Tibial nerve (tissue), 4 donors: ENCODE data around the gene SAXO1. TPM values are rescaled to one million over a fixed set of nuclear protein-coding genes. Genes with fewer than 3 reads are reported as not detected.

Experiments
- DNase-seq, 2 donors: peaks; one replicate each; pipeline ENCODE4 v3.0.0-alpha.2; 2019; ENCODE audit warnings: low spot score in 2 of 2
- H3K27ac ChIP-seq, 4 donors: fragments of 200-600 bp; sonication (generic) in 3 of 4; one replicate each; pipeline ENCODE4 v1.5.1; 2017 to 2019; ENCODE audit warnings: mild to moderate bottlenecking in 1 of 4
- H3K27me3 ChIP-seq, 2 donors: fragments of 200-600 bp; sonication (generic) in 1 of 2; one replicate each; pipeline versions ENCODE4 v1.5.1 to v1.6.0; 2017 to 2019
- H3K36me3 ChIP-seq, 3 donors: fragments of 200-600 bp; sonication (generic); one replicate each; pipeline ENCODE4 v1.5.1; 2018 to 2019
- H3K4me1 ChIP-seq, 4 donors: fragments of 200-600 bp; sonication (generic) in 3 of 4; one replicate each; pipeline ENCODE4 v1.5.1; 2017 to 2019
- H3K4me3 ChIP-seq, 4 donors: fragments of 200-600 bp; sonication (generic) in 3 of 4; one replicate each; pipeline ENCODE4 v1.5.1; 2017 to 2019; ENCODE audit warnings: mild to moderate bottlenecking in 1 of 4, moderate library complexity in 1 of 4
- H3K9me3 ChIP-seq, 4 donors: fragments of 200-600 bp; sonication (generic) in 3 of 4; one replicate each; pipeline ENCODE4 v1.5.1; 2017 to 2019
- CTCF ChIP-seq, 5 experiments: fragments of 200-600 bp in 3 of 5; fragments of 450-650 bp in 2 of 5; sonication (generic) in 3 of 5; IDR thresholded peaks; one replicate each; pipeline ENCODE4 v1.5.1; 2016 to 2019; ENCODE audit warnings: antibody characterized with exemption in 5 of 5, mild to moderate bottlenecking in 3 of 5, moderate library complexity in 2 of 5
- EP300 ChIP-seq, 2 donors: sonication (generic); formaldehyde crosslinking; IDR thresholded peaks; one replicate each; pipeline ENCODE4 v1.6.1; 2017; ENCODE audit warnings: antibody characterized with exemption in 2 of 2, mild to moderate bottlenecking in 1 of 2
- POLR2A ChIP-seq, 2 donors: fragments of 450-650 bp; IDR thresholded peaks; one replicate each; pipeline ENCODE4 v1.6.1; 2017; ENCODE audit warnings: antibody characterized with exemption in 2 of 2, mild to moderate bottlenecking in 2 of 2, moderate library complexity in 2 of 2
- WGBS, 2 donors: methylation state at CpG; one replicate each; pipeline ENCODE4 v1.1.5; 2018; 5-methylcytosine and 5-hydroxymethylcytosine counted together
- total RNA-seq, 4 donors: library from RNA; depleted of rRNA; stranded (reverse); fragments of >200 nt; gene quantifications; one replicate each; pipeline ENCODE4 v1.1.0, GENCODE V29; 2016

SAXO1 gene
- total RNA-seq, 4 donors from 2014 or later = 0.39 to 1.0 TPM; not detected in 2

GRCh38 chr9:18971909-18972308 is 61.1 kb downstream of the SAXO1 start:
- TF ChIP-seq CTCF (IDR thresholded peaks at IDR 0.05) (no peak), POLR2A (IDR thresholded peaks at IDR 0.05) (no peak), EP300 (IDR thresholded peaks at IDR 0.05) (no peak)
- H3K27me3 ChIP-seq = no peaks in the 10 kb centered on the region
- H3K9me3 ChIP-seq = no peaks in the 10 kb centered on the region

GRCh38 chr9:18971404-18971803 is 61.6 kb downstream of the SAXO1 start:
- Histone ChIP-seq H3K9me3 (no peaks in the 10 kb centered on the region), H3K27ac (no peak overlapping the region), H3K4me1 (peaks cover 0 to 6% (median 0%) of the 10 kb centered on the region in 4 donors), H3K4me3 (no peak overlapping the region), H3K27me3 (no peaks in the 10 kb centered on the region), H3K36me3 (no peaks in the 10 kb centered on the region)
- TF ChIP-seq EP300 (IDR thresholded peaks at IDR 0.05) (no peak), POLR2A (IDR thresholded peaks at IDR 0.05) (no peak), CTCF (IDR thresholded peaks at IDR 0.05) (no peak)
- WGBS, 2 donors = 35% methylated on average over 2 of the region's 2 CpGs
- DNase-seq = no peak

More at GRCh38 chr9:18971909-18972308, 61.1 kb downstream of the SAXO1 start:
- Histone ChIP-seq H3K36me3 (no peaks in the 10 kb centered on the region), H3K27ac (no peak overlapping the region), H3K4me1 (peaks cover 0 to 6% (median 0%) of the 10 kb centered on the region in 4 donors), H3K4me3 (no peak overlapping the region)
- no peak for DNase-seq
- WGBS, 2 donors = 65 to 81% methylated on average over 1 of the region's 1 CpG

- TF ChIP-seq EP300 (IDR thresholded peaks at IDR 0.05) = no peak
- no peak for TF ChIP-seq POLR2A (IDR thresholded peaks at IDR 0.05)
- TF ChIP-seq CTCF (IDR thresholded peaks at IDR 0.05) = no peak
- WGBS, 2 donors = 87 to 93% methylated on average over 2 of the region's 2 CpGs
These were observed 62.6 kb downstream of the SAXO1 start for GRCh38 chr9:18970393-18970792.

GRCh38 chr9:18969128-18969527 is 63.9 kb downstream of the SAXO1 start:
- peaks cover 0 to 6% (median 1%) of the 10 kb centered on the region in 4 donors for H3K9me3 ChIP-seq
- no peaks in the 10 kb centered on the region for H3K36me3 ChIP-seq
- no peak overlapping the region for H3K27ac ChIP-seq
- no peak for DNase-seq
- H3K4me3 ChIP-seq = no peak overlapping the region
- TF ChIP-seq EP300 (IDR thresholded peaks at IDR 0.05) (no peak), CTCF (IDR thresholded peaks at IDR 0.05) (no peak), POLR2A (IDR thresholded peaks at IDR 0.05) (no peak)
- no peaks in the 10 kb centered on the region for H3K27me3 ChIP-seq
- whole genome bisulfite sequencing, 2 donors = 67 to 72% methylated on average over 3 of the region's 3 CpGs
- H3K4me1 ChIP-seq = peaks cover 0 to 4% (median 0%) of the 10 kb centered on the region in 4 donors

More at GRCh38 chr9:18970393-18970792, 62.6 kb downstream of the SAXO1 start:
- H3K4me1 ChIP-seq = peaks cover 0 to 4% (median 0%) of the 10 kb centered on the region in 4 donors
- no peaks in the 10 kb centered on the region for H3K36me3 ChIP-seq
- no peak overlapping the region for H3K27ac ChIP-seq
- H3K4me3 ChIP-seq = no peak overlapping the region
- DNase-seq = no peak
- no peaks in the 10 kb centered on the region for H3K9me3 ChIP-seq
- H3K27me3 ChIP-seq = no peaks in the 10 kb centered on the region

GRCh38 chr9:18955626-18956025 is 77.4 kb downstream of the SAXO1 start:
- Histone ChIP-seq H3K9me3 (no peaks in the 10 kb centered on the region), H3K27me3 (no peaks in the 10 kb centered on the region), H3K27ac (no peak overlapping the region), H3K4me3 (no peak overlapping the region), H3K36me3 (no peaks in the 10 kb centered on the region), H3K4me1 (no peaks in the 10 kb centered on the region)
- DNase-seq = no peak
- TF ChIP-seq POLR2A (IDR thresholded peaks at IDR 0.05) = no peak
- TF ChIP-seq CTCF (IDR thresholded peaks at IDR 0.05) = no peak
- no peak for TF ChIP-seq EP300 (IDR thresholded peaks at IDR 0.05)
- WGBS, 2 donors = 87 to 90% methylated on average over 2 of the region's 2 CpGs
